GM12874 (cell line): ENCODE measurements around the gene NRG2.

Experiments used
- TF ChIP-seq, protein P1 (sequence below): IDR thresholded peaks from 2 replicates; pipeline ENCODE4 v1.5.1; 2011; ENCODE audit warnings: low read depth, mild to moderate bottlenecking, control low read depth, low read length, moderate library complexity; ENCODE audit not compliant: insufficient read depth

Gene NRG2

DNA sequence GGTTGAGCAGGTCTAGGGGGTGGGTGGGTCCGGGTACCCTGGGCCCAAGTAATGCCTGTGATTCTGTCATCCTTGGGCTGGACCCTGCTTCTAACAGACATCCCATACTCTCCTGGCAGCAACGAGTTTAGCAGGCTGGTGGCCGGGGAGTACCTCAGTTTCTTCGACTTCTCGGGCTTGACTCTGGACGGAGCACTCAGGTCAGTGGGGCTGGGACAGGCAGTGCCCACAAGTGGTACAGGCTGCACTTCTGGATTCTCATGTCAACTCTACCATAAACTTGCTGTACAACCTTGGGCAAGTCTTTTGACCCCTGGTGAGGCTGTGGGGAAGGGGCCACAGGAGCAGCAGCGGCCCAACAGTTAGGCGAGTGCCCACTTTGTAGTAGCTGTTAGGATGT, 225.7 kb downstream of the NRG2 start:
- TF ChIP-seq, protein P1, sequence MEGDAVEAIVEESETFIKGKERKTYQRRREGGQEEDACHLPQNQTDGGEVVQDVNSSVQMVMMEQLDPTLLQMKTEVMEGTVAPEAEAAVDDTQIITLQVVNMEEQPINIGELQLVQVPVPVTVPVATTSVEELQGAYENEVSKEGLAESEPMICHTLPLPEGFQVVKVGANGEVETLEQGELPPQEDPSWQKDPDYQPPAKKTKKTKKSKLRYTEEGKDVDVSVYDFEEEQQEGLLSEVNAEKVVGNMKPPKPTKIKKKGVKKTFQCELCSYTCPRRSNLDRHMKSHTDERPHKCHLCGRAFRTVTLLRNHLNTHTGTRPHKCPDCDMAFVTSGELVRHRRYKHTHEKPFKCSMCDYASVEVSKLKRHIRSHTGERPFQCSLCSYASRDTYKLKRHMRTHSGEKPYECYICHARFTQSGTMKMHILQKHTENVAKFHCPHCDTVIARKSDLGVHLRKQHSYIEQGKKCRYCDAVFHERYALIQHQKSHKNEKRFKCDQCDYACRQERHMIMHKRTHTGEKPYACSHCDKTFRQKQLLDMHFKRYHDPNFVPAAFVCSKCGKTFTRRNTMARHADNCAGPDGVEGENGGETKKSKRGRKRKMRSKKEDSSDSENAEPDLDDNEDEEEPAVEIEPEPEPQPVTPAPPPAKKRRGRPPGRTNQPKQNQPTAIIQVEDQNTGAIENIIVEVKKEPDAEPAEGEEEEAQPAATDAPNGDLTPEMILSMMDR: no peak

DNA sequence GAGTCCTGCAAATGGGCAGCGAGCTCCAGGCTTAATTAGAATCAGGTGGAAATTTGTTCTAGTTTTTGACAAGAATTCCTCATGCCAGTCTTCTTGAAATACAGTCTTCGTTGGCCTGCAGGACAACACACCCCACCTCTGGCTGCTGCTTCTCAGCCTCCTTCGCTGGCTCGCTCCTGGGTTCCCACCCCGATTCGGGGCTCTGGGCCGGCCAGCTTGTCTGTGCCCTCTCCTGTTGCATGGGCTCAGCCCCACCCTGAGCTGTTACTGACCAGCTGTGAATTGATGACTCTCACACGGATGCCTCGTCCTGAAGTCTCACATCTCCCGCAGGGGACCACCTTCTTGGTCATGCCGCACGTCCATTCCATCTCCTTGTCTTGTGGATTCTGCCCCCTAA, 226.5 kb downstream of the NRG2 start:
- TF ChIP-seq, protein P1: no peak

DNA sequence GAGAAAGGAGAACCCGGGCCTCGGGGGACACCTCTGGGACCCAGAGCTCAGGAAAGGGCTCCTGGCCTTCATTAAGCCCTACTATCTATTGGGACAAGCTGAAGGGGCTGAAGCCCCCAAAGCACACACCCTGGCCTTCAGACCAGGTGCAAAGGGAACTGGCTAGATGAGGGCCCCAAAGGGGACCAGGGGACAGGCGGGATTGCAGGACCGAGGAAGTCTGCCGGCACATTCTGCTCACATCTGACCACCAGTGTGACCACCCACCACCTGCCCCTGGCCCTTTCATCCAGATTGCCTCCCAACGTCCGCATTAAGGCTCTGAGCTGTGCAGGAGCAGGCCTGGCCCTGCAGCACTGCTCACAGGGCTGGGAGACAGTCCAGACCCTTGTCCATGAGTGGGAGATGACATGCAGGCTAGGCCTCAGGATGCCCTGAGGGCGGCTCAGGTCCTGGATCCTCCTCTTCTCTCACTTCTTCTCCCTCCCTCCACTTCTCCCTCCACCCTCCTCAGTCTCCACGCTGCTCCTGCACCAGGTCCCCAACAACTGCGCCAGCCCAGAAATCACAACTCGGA, 228.3 kb downstream of the NRG2 start:
- TF ChIP-seq, protein P1: no peak

DNA sequence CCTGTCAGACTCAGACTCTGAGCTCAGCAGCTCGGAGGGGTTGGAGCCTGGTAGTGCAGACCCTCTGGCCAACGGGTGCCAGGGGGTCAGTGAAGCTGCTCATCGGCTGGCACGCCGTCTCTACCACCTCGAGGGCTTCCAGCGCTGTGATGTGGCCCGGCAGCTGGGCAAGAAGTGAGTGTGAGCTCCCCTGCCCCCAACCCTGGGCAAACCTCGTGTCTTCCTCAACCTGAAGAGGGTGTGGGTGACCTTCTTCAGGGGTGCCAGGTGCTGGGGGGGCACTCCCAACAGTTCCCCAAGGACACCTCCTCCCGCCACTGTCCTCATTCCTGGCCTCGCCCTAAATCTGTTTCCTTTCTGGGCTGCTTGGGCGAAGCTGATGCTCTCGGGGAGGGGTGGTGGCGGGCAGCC, 228.9 kb downstream of the NRG2 start:
- TF ChIP-seq, protein P1: no peak

DNA sequence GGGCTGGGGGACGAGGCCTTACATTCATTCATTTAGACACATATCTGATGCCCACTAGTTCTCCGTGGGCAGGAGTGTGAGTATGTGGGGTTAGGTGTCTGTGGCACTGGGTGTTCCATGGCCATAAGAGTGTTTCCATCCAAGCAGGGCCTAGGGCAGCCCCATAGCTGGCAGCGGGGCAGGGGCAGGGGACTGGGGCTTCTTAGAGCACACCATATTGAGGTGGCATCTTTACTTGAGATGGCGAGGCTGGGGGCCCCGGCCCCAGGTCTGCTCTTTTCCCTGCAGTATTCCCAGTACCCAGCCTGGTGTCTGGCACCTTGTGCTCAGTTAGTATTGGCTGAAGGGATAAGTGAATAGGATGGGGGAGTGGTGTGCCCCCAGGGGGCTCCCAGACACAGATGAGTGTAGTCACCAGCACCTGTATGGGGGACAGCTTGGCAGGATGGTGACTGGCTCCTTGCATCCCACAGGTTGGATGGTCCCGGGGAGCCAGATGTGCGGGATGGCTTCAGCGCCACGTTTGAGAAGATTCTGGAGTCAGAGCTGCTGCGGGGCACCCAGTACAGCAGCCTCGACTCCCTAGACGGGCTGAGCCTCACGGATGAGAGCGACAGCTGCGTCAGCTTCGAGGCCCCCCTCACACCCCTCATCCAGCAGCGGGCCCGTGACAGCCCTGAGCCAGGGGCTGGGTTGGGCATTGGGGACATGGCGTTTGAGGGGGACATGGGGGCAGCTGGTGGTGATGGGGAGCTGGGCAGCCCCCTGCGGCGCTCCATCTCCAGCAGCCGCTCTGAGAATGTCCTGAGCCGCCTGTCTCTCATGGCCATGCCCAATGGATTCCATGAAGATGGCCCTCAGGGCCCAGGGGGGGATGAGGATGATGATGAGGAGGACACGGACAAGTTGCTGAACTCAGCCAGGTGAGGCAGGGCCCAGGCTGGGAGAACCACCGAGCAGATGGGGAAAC, 230.0 kb downstream of the NRG2 start:
- TF ChIP-seq, protein P1: no peak

DNA sequence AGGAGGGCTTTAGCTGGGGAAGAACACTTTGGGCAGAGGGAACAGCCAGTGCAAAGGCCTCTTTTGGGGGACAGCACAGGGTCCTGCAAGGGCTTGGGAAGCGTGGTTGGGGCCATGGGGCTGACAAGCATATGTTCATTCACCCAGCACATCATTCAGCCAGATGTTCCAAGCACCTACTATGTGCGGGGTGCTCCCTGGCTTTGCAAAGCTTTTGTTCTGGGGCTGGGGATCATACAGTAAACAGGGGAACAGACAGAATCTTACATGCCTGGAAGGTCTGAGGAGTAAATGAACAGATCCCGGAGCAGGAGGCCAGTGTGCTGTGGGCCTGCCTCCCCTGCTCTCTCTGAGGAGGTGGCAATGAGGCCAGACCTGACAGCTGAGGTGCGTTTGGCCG, 230.8 kb downstream of the NRG2 start:
- TF ChIP-seq, protein P1: no peak

DNA sequence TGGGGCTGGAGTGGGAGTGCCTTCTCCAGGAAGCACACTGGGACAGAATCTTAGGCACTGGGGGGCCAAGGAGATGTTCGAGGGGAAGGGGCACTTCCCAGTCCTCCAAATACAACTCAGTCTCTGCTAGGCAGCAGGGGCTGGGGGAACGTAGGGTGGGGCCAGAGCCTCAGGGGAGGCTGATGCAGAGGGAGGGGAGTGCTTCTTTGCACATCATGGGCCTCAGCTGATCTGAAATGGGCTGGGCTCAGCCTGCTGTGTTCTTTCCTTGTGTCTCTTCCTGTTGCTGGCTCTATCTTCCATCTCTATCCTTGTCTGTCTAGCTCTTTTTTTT, 231.9 kb downstream of the NRG2 start:
- TF ChIP-seq, protein P1: no peak
